ENCODE measurements around the gene GABPB1. TPM values are rescaled to one million over a fixed set of nuclear protein-coding genes. Genes with fewer than 3 reads are reported as not detected.

Gene GABPB1
- total and polyA plus RNA-seq, 8 donors, result 2.9 to 9.7 (median 4.9) TPM

DNA sequence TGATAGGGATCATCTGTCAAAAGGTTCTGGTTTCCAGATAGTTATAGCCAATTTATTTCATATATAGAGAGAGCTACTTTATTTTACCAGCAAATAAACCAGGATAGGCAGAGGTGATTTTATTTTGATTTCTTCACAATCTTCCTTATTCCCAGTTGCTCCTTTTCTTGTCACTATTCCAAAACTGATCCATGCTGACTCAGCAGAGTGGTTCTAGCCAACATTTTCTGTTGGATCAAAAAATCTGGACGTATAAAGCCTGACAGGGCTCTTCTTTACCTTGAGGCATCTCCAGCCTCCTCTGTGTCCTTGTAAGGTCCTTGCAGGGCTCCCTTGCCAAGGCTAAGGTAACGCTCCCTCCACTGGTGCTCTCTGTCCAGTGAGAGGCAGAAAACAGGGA is 105.3 kb downstream of the GABPB1 start:
- 54 to 61% methylated on average over 2 of the region's 2 CpGs for WGBS, 2 donors
- ATAC-seq, result no peak
- no peak for DNase-seq
- H3K27ac ChIP-seq, result no peak overlapping the region
- no peaks in the 10 kb centered on the region for H3K36me3 ChIP-seq
- no peak overlapping the region for H3K4me3 ChIP-seq
- intact Hi-C loops (cut with DNase I), result no loop called here
- FAIRE-seq, result no peak
- TF ChIP-seq, protein P1, sequence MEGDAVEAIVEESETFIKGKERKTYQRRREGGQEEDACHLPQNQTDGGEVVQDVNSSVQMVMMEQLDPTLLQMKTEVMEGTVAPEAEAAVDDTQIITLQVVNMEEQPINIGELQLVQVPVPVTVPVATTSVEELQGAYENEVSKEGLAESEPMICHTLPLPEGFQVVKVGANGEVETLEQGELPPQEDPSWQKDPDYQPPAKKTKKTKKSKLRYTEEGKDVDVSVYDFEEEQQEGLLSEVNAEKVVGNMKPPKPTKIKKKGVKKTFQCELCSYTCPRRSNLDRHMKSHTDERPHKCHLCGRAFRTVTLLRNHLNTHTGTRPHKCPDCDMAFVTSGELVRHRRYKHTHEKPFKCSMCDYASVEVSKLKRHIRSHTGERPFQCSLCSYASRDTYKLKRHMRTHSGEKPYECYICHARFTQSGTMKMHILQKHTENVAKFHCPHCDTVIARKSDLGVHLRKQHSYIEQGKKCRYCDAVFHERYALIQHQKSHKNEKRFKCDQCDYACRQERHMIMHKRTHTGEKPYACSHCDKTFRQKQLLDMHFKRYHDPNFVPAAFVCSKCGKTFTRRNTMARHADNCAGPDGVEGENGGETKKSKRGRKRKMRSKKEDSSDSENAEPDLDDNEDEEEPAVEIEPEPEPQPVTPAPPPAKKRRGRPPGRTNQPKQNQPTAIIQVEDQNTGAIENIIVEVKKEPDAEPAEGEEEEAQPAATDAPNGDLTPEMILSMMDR (IDR thresholded peaks at IDR 0.05), result no peak
- H3K4me1 ChIP-seq, result no peaks in the 10 kb centered on the region
- no peaks in the 10 kb centered on the region for H3K9me3 ChIP-seq
- H3K27me3 ChIP-seq, result no peaks in the 10 kb centered on the region

DNA sequence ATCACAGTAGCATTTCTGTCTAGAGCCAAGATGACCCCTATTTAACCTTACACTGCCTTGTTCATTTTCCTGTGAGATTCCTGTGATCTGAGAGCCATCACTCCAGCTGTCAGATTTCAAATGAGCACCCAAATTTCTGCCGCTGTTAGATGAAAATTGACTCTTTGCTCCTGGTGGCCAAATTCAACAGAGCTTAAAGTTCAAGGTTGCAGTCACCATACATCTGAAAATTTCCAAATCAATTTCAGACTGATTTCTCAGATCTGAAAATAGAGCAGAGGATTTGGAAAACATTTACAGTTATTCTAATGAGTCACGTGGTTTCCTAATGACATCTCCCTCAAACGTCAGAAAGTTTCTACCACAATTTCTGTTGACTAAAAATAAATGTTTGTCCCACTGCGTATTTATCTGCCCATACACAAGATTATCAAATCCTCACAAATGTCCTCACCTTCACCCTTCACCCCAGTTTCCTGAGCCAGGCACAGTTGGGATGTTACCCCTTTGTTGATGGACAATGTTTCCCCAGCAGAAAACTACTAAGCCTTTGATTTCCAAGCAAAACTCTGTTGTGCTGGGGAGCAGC is 105.9 kb downstream of the GABPB1 start:
- H3K4me3 ChIP-seq, result no peak overlapping the region
- H3K4me1 ChIP-seq, result no peaks in the 10 kb centered on the region
- FAIRE-seq (no peak), DNase-seq (no peak), ATAC-seq (no peak)
- H3K27ac ChIP-seq, result no peak overlapping the region
- H3K36me3 ChIP-seq, result no peaks in the 10 kb centered on the region
- WGBS, 2 donors, result 24 to 29% methylated on average over 4 of the region's 4 CpGs
- intact Hi-C loops (cut with DNase I), result no loop called here
- TF ChIP-seq, protein P1 (IDR thresholded peaks at IDR 0.05), result no peak
- no peaks in the 10 kb centered on the region for H3K9me3 ChIP-seq
- no peaks in the 10 kb centered on the region for H3K27me3 ChIP-seq

DNA sequence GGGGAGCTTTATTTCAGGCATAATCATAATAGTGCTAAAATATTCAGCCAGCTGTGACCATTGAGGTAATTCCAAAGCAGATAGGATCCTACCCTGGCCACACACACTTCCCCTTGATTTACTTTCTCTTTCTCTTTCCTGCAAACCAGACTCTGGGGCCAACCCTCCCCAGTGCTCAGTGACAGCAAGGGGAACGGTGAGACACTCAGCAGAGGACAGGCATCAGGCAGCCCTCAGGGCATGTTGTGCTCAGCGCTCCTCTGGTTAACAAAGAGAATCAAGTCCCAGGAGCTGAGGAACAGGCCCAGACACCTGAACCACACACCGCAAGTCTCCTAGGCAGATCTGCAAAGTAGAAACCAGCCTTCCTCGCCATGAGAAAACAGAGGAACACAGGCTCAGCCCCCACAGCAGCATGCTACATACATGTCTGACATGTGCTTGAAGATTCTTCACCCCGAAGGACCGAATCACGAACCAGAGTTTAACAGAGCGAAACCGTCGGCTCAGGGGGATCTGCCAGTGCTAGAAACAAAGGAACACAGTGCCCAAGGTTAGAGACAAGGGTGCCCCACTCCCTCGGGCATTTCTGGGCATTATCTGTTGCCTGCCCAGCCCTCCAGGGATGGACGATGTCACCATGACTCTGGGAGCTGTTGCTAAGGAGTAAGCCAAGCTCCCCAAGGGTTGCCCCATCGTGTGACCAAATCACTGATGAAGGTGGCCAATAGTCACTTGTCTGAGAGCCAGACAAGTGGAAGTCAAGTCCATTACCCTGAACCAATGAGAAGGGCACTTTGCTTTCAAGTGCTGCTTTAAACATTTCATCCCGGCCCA is 107.0 kb downstream of the GABPB1 start:
- no peaks in the 10 kb centered on the region for H3K4me1 ChIP-seq
- ATAC-seq (peak in 1 of 4 donors; percentile 41), DNase-seq (no peak), FAIRE-seq (no peak)
- H3K27me3 ChIP-seq, result no peaks in the 10 kb centered on the region
- no peaks in the 10 kb centered on the region for H3K9me3 ChIP-seq
- no peak overlapping the region for H3K27ac ChIP-seq
- H3K4me3 ChIP-seq, result no peak overlapping the region
- intact Hi-C loops (cut with DNase I), result no loop called here
- 85 to 88% methylated on average over 14 of the region's 14 CpGs for WGBS, 2 donors
- TF ChIP-seq, protein P1 (IDR thresholded peaks at IDR 0.05), result no peak
- H3K36me3 ChIP-seq, result no peaks in the 10 kb centered on the region

DNA sequence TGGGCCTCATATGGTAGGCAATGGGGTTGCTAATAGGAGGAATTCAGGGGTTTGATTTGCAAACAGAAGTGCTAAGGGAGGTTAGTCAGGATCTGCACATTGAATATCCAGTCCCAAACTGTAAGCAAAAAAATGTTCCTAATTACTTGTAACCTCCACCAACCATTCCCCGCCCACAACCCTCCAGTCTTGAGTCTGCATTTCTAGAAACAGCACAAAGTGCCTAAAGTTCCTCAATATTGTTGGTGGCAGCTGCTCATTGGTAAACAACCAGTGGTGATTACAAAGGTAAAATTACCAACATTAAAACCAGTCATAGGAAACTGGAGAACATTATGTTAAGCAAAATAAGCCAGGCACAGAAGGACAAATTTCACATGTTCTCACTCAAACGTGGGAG is 108.4 kb downstream of the GABPB1 start:
- Histone ChIP-seq H3K27ac (no peak overlapping the region), H3K36me3 (no peaks in the 10 kb centered on the region), H3K9me3 (no peaks in the 10 kb centered on the region), H3K4me3 (no peak overlapping the region), H3K27me3 (no peaks in the 10 kb centered on the region), H3K4me1 (no peaks in the 10 kb centered on the region)
- DNase-seq, result no peak
- ATAC-seq, result no peak
- WGBS, 2 donors, result 75 to 80% methylated on average over 2 of the region's 2 CpGs
- intact Hi-C loops (cut with DNase I), result no loop called here
- FAIRE-seq, result no peak
- TF ChIP-seq, protein P1 (IDR thresholded peaks at IDR 0.05), result no peak

Data from pancreas (tissue), 10 donors.